GM10266 (cell line): Measurements from ENCODE around the gene DPYSL5.

Experiments
- DNase-seq: peaks from one replicate; pipeline ENCODE4 v3.0.0; 2012; ENCODE audit errors: extremely low spot score
- TF ChIP-seq, protein P1 (sequence below): IDR thresholded peaks from 2 replicates; pipeline ENCODE4 v1.5.1; 2012; ENCODE audit warnings: mild to moderate bottlenecking, low read depth; ENCODE audit not compliant: control insufficient read depth, insufficient read depth; ENCODE audit errors: missing control alignments

DPYSL5 gene

DNA sequence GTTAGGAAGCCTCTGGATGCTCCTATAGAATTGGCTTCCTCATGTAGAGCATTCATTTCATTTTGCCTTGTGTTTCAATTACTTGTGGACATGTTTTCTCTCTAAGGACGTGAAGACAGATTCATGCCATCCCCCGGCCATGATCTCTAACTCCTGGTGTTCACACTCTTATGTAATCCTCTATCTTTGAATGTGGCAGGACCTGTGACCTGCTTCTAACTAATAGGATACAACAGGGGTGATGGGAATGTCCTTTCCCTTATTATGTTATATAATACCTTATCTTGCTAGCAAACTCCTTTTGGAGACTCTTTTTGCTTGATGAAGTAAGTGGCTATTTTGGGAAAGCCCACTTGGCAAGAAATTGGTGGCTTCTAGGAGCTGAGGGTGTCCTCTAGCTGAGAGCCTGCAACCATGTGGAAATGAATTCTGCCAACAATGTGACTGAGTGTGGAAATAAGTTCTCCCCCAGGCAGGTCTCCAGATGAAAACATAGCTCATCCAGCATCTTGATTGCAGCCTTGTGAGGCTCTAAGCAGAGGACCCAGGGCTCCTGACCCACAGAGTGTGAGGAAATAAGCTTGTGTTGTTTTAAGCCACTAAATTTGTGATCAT is 13.8 kb downstream of the DPYSL5 start:
- TF ChIP-seq, protein P1, sequence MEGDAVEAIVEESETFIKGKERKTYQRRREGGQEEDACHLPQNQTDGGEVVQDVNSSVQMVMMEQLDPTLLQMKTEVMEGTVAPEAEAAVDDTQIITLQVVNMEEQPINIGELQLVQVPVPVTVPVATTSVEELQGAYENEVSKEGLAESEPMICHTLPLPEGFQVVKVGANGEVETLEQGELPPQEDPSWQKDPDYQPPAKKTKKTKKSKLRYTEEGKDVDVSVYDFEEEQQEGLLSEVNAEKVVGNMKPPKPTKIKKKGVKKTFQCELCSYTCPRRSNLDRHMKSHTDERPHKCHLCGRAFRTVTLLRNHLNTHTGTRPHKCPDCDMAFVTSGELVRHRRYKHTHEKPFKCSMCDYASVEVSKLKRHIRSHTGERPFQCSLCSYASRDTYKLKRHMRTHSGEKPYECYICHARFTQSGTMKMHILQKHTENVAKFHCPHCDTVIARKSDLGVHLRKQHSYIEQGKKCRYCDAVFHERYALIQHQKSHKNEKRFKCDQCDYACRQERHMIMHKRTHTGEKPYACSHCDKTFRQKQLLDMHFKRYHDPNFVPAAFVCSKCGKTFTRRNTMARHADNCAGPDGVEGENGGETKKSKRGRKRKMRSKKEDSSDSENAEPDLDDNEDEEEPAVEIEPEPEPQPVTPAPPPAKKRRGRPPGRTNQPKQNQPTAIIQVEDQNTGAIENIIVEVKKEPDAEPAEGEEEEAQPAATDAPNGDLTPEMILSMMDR, result no peak

DNA sequence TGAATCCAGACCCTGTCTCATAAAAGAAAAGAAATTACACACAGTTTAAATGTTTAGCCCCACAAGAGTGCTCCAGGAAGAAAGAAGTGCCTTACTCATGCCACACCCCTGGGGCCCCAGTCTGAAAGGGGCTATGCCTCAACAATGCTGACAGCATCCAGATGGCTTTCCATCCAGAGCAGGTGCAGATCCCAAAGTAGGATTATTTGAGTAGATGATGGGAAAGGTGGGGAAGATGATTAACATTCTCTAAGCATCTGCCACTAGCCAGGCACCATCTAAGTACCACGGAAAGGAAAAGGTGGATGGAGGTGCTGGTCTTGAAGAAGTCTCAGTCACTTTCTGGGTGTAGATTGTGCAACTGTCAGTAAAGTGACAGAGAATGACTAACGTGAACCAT is 16.3 kb downstream of the DPYSL5 start:
- DNase-seq, result no peak
- TF ChIP-seq, protein P1, result no peak

More for the DNA sequence above, 13.8 kb downstream of the DPYSL5 start:
- no peak for DNase-seq

DNA sequence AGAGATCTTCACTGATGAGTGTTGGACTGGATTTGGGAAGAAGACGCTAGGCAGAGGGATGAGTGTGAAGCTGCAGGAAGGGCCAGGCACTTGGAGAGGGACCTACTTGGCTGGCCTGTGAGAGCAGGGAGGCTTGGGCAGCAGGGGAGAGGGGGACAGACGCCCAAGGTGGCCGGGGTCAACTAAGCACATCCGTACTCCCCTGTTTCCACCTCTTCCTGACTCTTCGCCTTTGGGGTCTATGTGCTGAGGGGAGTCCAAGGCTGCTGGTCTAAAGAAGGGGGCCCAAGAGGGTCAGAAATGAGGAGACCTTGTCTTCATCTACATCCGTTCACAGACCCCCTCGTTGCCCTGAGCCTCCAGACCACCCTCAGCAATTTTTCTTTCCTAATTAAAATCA is 16.7 kb downstream of the DPYSL5 start:
- no peak for DNase-seq
- TF ChIP-seq, protein P1, result no peak

DNA sequence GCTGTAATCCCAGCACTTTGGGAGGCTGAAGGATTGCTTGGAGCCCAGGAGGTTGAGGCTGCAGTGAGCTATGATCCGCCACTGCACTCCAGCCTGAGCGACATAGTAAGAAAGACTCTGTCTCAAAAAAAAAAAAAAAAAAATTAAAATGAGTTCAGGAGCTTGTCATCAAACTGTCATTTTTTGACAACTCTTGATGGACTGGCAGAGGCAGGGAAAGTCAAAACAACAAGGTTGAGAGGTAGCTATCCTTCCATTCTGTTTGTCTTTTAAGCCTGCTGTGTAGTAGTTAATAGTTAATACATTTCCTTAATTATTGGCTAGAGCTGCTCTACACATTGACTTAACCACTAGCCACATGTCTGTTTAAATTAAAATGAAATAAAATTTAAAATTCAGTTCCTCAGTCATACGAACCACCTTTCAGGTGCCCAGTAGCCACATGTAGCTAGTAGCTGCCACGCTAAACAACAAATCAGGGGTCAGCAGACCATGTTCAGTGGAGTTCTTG is 22.7 kb downstream of the DPYSL5 start:
- TF ChIP-seq, protein P1, result no peak
- DNase-seq, result no peak

DNA sequence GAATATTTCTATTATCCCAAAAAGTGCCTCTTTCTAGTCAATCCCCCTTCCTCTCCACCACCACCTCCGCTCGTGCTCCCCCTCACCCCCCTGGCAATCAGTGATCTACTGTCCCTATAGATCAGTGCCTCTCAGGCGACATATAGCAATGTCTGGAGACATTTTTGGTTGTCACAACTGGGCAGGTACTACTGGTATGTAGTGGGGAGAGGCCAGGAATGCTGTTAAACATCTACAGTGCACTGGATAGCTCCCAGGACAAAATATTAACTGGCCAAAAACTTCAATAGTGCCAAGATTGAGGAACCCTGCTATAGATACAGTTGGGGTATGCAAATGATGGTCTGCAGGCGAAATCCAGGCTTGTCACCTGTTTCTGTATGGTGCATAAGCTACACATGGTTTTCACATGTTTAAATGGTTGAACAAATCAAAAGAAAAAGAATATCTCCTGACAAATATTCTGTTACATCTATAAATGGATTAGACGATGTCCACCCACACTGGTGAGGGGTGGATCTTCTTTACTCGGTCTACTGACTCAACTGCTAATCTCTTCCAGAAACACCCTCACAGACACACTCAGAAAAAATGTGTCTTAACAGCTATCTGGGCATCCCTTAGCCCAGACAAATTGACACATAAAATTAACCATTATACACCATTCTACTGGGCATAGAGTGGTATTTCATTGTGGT is 25.5 kb downstream of the DPYSL5 start:
- TF ChIP-seq, protein P1, result no peak
- DNase-seq, result no peak

DNA sequence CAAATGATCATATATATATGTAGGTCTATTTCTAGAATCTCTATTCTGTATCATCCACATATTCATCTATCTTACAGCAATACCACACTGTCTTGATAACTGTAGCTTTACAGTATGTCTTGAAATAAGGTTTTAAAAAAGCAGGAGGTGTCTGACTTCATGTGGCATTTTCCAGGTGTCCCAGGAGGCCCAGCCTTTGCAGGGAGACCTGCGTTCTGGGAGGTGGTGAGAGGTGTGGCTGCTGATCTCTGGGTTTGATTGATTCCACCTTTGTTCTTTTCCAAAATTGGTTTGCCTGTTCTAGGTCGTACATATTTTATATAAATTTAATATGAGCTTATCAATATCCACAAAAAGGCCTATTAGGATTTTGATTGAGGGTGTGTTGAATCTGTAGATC is 26.6 kb downstream of the DPYSL5 start:
- DNase-seq, result no peak
- TF ChIP-seq, protein P1, result no peak

DNA sequence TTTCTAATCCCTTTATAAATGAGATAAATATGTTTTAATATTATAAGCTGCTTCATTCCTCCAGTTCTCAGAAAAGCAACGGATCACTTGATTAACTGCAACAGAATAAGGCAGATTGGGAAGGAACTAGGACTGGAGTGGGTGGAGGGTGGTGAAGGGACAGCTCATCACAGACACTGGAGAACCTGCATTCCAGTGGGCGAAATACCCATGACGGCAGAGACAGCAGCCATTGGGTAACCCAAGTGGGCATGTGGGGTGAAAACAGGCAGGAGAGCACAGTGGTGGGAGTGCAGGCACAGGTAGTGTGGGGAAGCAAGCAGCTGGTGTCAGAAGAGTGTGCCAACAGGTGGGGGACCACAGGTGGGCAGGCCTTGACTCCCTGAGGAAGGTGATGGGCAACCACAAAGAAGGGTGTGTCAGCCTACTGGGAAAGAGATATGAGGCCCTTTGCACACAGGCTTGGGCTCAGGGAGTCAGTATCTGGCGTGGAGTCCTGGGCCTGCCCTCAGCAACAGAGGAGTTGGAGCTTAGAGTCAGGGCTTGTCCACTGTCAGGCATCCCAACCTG is 27.2 kb downstream of the DPYSL5 start:
- DNase-seq, result no peak
- TF ChIP-seq, protein P1, result no peak
